ENCODE measurements around the gene FOXD2. TPM values are rescaled to one million over a fixed set of nuclear protein-coding genes. Genes with fewer than 3 reads are reported as not detected.
"Not testable (repeated sequence)": the region's sequence is repeated elsewhere in the genome, so short reads cannot be mapped to it uniquely, and the experiment has no call there.

FOXD2 gene
- total and polyA plus RNA-seq, 2 experiments from 2014 or later = 0.02 TPM; not detected in 1

DNA sequence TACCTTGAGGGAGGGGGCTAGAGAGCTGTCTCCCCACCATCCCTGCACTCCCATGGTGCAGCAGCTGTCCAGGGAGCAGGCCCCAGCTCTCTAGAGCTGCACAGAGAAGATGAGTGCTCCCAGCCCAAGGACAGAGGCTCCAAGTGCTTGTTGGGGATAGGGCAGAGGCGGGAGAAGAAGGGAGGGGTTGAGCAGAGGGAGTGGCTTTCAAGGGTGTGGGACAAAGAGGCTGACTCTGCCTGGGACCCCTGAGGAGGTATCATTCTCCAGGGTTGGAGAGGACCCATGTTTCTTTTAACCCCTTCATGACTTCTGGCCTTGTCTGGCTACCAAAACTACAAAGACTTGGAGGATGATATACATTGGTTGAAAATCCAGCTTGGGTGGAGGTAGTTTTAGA lies 14.6 kb downstream of the FOXD2 start:
- Histone ChIP-seq H3K36me3 (no peaks in the 10 kb centered on the region), H3K9me3 (ENCODE audit: low read depth) (no peaks in the 10 kb centered on the region), H3K27me3 (peaks cover 62% of the 10 kb centered on the region), H3K27ac (no peak overlapping the region), H3K4me1 (ENCODE audit: low read depth) (no peaks in the 10 kb centered on the region), H3K4me3 (no peak overlapping the region)
- no peak for DNase-seq (ENCODE audit: low read depth in 1 of 2, low spot score in 1 of 2)
- TF ChIP-seq, protein P1, sequence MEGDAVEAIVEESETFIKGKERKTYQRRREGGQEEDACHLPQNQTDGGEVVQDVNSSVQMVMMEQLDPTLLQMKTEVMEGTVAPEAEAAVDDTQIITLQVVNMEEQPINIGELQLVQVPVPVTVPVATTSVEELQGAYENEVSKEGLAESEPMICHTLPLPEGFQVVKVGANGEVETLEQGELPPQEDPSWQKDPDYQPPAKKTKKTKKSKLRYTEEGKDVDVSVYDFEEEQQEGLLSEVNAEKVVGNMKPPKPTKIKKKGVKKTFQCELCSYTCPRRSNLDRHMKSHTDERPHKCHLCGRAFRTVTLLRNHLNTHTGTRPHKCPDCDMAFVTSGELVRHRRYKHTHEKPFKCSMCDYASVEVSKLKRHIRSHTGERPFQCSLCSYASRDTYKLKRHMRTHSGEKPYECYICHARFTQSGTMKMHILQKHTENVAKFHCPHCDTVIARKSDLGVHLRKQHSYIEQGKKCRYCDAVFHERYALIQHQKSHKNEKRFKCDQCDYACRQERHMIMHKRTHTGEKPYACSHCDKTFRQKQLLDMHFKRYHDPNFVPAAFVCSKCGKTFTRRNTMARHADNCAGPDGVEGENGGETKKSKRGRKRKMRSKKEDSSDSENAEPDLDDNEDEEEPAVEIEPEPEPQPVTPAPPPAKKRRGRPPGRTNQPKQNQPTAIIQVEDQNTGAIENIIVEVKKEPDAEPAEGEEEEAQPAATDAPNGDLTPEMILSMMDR (IDR thresholded peaks at IDR 0.05; ENCODE audit: low read depth, low read length) = no peak

DNA sequence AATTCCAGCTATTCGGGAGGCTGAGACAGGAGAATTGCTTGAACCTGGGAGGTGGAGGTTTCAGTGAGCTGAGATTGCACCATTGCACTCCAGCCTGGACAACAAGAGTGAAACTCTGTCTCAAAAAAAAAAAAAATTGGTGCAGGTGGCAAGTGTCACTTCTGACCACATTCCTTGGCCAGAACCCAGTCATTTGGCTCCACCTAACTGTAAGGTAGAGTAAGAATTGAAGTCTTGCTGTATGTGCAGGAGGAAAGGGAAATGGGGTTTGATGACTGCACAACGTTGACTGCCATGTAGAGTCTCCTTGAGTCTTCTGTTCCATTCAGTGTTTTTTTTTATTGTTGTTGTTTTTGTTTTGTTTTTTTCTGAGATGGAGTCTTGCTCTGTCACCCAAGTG lies 16.1 kb downstream of the FOXD2 start:
- not testable (repeated sequence) for H3K4me1 ChIP-seq (ENCODE audit: low read depth); H3K27ac ChIP-seq; DNase-seq (ENCODE audit: low read depth in 1 of 2, low spot score in 1 of 2); H3K9me3 ChIP-seq (ENCODE audit: low read depth); H3K4me3 ChIP-seq; H3K36me3 ChIP-seq
- peaks cover 57% of the 10 kb centered on the region for H3K27me3 ChIP-seq

DNA sequence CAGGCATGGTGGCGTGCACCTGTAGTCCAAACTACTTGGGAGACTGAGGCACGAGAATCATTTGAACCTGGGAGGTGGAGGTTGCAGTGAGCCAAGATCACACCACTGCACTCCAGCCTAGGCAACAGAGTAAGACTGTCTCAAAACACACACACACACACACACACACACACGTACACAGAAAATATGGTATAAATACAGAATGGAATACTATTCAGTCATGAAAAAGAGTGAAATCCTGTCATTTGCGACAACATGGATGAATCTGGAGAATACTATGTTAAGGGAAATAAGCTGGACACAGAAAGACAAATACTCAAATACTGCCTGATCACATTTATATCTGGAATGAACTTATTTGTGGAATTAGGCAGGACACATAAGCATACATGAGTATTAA lies 18.4 kb downstream of the FOXD2 start:
- DNase-seq (ENCODE audit: low read depth in 1 of 2, low spot score in 1 of 2) = no peak
- no peaks in the 10 kb centered on the region for H3K9me3 ChIP-seq (ENCODE audit: low read depth)
- H3K36me3 ChIP-seq = no peaks in the 10 kb centered on the region
- H3K4me3 ChIP-seq = no peak overlapping the region
- TF ChIP-seq, protein P1 (IDR thresholded peaks at IDR 0.05; ENCODE audit: low read depth, low read length) = no peak
- no peaks in the 10 kb centered on the region for H3K4me1 ChIP-seq (ENCODE audit: low read depth)
- no peak overlapping the region for H3K27ac ChIP-seq
- peaks cover 57% of the 10 kb centered on the region for H3K27me3 ChIP-seq

DNA sequence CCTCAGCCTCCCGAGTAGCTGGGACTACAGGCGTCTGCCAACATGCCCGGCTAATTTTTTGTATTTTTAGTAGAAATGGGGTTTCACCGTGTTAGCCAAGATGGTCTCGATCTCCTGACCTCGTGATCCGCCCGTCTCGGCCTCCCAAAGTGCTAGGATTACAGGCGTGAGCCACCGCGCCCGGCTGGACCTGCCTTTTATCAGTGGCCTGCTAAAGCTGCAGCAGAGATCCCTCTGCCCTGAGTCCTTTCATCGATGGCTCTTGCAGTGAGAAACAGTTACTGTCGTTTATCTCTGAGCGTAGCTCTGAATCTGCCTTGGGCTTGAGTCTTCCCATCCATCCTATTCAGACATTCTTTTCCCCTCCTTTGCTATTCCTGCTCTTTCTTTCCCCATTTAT lies 19.7 kb downstream of the FOXD2 start:
- not testable (repeated sequence) for DNase-seq (ENCODE audit: low read depth in 1 of 2, low spot score in 1 of 2); H3K4me1 ChIP-seq (ENCODE audit: low read depth); H3K27ac ChIP-seq; H3K36me3 ChIP-seq; H3K9me3 ChIP-seq (ENCODE audit: low read depth); H3K4me3 ChIP-seq
- peaks cover 57% of the 10 kb centered on the region for H3K27me3 ChIP-seq

DNA sequence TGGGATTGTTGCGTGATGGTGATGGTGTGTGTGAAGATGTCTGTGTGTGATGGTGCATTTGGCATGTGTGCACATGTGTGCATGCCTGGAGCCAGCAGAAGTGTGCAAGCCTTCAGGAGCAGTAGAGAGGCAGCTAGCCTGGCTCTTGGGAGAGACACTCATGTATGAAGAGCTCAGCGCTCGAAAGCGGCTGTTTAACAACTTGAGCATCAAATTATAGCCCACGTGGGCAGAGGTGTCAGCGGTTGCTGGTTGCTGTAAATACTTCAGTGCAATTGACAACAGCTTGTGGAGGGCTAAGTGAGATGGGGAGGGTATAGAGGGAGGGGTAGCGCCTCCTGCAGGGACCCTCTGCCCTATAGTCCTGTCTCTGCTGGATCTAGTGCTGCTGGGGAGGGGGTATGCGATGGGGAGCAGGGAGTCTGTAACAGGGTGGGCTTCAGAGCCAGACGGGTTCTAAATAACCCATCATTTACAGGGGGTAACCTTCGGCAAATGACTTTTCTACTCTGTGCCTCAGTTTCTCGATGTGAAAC lies 21.5 kb downstream of the FOXD2 start:
- no peak for DNase-seq (ENCODE audit: low read depth in 1 of 2, low spot score in 1 of 2)
- no peaks in the 10 kb centered on the region for H3K9me3 ChIP-seq (ENCODE audit: low read depth)
- H3K4me1 ChIP-seq (ENCODE audit: low read depth) = no peaks in the 10 kb centered on the region
- TF ChIP-seq, protein P1 (IDR thresholded peaks at IDR 0.05; ENCODE audit: low read depth, low read length) = no peak
- H3K4me3 ChIP-seq = no peak overlapping the region
- H3K36me3 ChIP-seq = no peaks in the 10 kb centered on the region
- no peak overlapping the region for H3K27ac ChIP-seq
- H3K27me3 ChIP-seq = peaks cover 66% of the 10 kb centered on the region

DNA sequence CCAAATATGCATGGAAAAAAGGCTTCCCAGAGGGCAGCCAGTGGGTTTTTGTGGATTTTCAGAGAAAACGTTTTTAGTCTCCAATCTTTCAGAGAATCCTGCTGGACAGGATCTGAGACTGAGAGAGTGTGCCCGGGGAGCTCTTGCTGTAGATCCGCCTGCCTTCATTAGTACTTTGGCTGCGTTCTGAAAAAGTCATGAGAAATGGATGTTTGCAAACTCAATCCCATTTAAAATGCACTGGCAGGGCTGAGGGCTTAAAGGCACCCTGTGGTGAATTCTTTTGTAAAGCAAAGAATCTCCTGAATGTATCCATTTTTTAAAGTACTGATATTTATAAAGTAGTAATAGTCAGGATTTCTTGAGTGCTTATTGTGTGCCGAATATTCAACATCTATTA lies 22.2 kb downstream of the FOXD2 start:
- no peak for DNase-seq (ENCODE audit: low read depth in 1 of 2, low spot score in 1 of 2)
- Histone ChIP-seq H3K36me3 (no peaks in the 10 kb centered on the region), H3K4me3 (no peak overlapping the region), H3K27ac (no peak overlapping the region), H3K4me1 (ENCODE audit: low read depth) (no peaks in the 10 kb centered on the region), H3K9me3 (ENCODE audit: low read depth) (no peaks in the 10 kb centered on the region), H3K27me3 (peaks cover 66% of the 10 kb centered on the region)
- TF ChIP-seq, protein P1 (IDR thresholded peaks at IDR 0.05; ENCODE audit: low read depth, low read length) = no peak

DNA sequence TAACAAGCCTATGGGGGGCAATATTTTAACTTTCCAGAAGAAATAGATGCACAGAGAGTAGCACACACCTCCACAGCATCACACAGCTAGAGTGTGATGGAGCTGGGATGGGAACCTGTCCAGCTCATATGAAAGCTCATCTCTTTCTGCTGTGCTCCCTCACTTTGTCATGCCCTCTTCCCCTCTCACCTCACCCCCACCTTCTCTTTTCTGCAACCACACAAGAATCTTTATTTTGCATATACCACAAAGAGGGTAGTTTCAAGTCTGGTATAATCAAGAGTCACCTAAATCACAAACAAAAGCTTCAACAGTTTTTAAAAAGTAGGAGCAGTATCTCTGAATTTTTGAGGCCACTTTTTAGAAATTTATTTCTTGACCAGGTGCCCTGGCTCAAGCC lies 22.6 kb downstream of the FOXD2 start:
- H3K36me3 ChIP-seq = no peaks in the 10 kb centered on the region
- H3K27me3 ChIP-seq = peaks cover 68% of the 10 kb centered on the region
- H3K9me3 ChIP-seq (ENCODE audit: low read depth) = no peaks in the 10 kb centered on the region
- no peak overlapping the region for H3K4me3 ChIP-seq
- no peak for DNase-seq (ENCODE audit: low read depth in 1 of 2, low spot score in 1 of 2)
- TF ChIP-seq, protein P1 (IDR thresholded peaks at IDR 0.05; ENCODE audit: low read depth, low read length) = no peak
- no peaks in the 10 kb centered on the region for H3K4me1 ChIP-seq (ENCODE audit: low read depth)
- no peak overlapping the region for H3K27ac ChIP-seq
